ENCODE measurements around the gene C9orf85.

The C9orf85 gene

GRCh38 chr9:72012646-72013045 is 101.2 kb downstream of the C9orf85 start:
- H3K27ac ChIP-seq, result no peak overlapping the region
- TF ChIP-seq ZFX (IDR thresholded peaks at IDR 0.05), result no peak

- TF ChIP-seq ZFX (IDR thresholded peaks at IDR 0.05) (no peak), CTCF (conservative IDR thresholded peaks at IDR 0.05) (no peak)
- H3K27ac ChIP-seq, result no peak overlapping the region
Observed at GRCh38 chr9:72013292-72013760, 101.9 kb downstream of the C9orf85 start.

- TF ChIP-seq CTCF (conservative IDR thresholded peaks at IDR 0.05), result no peak
- no peak for TF ChIP-seq ZFX (IDR thresholded peaks at IDR 0.05)
- H3K27ac ChIP-seq, result no peak overlapping the region
Observed at GRCh38 chr9:72022841-72023240, 111.4 kb downstream of the C9orf85 start.

Data from C4-2B (cell line).